ENCODE data around the gene MOB3A. TPM values are rescaled to one million over a fixed set of nuclear protein-coding genes. Genes with fewer than 3 reads are reported as not detected.

MOB3A gene
- total RNA-seq, 1 donor from 2014 or later: 59.0 TPM

DNA sequence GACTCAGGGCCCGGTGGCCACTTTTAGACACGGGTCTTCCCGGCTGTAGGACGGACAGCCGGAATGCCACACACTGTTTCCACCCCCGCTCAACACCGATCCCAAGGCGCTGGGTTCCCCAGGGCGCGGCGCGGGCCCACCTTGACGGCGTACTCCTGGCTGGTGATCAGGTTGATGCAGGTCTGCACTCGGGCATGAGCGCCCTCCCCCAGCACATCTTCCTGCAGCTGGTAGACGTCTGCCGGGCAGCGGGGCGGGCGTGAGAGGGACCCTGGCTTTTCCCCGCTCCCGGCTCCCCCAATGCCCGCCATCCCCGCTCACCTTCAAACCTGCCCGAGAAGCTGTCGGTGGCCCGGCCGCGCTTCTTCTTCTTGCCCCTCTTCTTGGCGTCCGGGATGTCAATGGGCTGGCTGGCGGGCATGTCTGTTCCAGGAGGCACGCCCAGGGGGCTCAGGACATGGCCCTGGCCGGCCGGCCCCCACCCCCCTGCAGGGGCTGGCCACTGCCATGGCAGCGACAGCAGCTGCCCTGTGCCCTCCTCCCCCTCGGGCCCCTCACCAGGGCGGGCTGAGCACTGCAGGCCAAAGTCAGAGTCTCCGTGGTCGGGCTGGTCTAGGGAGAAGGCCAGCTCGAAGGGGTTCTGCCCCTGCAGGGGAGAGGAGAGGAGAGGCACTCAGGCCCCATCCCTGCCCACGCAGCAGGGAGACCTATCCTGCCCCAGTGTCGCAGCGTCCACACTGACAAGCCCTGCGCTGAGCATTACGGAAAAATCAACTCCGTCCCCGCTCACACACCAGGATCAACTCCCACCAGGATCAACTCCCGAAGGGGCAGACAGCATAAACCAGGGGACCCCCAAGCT lies 49.8 kb downstream of the MOB3A start:
- no peak for DNase-seq (ENCODE audit: low spot score)

DNA sequence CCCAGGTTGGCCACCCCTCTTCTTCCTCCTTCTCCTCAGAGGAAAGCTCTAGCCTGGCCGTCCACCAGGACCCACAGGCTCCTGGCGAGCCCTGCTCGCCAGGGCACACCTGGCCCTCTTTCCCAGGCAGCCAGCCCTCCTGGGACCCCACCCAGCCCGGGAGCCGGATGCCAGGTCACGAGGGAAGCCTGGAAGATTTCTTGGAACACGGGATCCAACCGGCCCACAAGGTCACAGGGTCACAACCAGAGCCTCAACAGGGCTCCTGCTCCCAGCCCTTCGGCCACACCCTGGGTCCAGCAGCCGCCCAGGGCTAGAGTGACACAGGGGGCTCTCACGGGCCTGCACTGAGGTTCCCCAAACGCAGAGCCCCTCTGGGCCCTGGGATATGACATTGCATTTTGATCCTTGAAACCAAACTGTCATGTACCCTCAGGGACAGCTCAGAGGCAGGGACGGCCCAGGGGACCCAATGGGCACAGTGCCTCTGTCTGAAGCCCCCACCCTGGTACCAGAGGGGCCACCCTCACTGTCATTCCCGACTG lies 50.6 kb downstream of the MOB3A start:
- DNase-seq (ENCODE audit: low spot score): no peak

DNA sequence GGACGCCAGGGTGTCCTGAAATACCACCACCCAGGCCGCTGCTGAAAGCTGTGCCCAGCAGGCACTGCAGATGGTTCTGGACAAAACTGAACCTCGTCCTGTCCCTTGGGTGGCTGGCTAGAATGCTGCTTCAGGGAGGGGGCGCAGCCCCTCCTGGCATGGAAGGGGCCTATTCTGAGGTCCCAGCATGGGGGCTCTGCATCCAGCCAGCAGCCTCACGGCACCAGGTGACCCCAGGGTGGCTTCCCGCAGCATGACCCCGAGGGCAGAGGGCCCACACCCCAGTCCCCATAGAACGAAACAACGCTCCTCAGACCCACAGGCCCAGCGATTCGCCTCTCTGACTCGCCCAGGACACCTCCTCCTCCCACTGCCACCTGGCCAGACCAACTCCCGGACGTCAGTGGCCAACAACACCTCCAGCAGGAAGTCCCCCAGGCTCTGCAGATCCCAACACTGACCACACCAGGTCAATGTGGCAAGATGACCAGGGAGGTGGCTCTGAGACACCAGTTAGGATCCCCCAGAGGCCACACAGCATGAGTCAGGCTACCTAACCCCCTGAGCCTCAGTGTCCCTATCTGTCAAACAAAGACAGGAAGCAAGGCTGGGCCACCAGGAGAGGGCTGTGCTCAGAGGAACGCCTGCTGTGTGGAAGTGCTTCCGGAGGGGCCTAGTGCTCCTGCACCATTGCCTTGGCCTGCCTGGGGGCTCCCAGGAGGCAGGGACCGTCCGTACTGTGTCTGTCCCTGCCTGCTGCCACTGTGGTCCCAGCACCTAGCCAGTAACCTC lies 51.2 kb downstream of the MOB3A start:
- DNase-seq (ENCODE audit: low spot score): no peak

DNA sequence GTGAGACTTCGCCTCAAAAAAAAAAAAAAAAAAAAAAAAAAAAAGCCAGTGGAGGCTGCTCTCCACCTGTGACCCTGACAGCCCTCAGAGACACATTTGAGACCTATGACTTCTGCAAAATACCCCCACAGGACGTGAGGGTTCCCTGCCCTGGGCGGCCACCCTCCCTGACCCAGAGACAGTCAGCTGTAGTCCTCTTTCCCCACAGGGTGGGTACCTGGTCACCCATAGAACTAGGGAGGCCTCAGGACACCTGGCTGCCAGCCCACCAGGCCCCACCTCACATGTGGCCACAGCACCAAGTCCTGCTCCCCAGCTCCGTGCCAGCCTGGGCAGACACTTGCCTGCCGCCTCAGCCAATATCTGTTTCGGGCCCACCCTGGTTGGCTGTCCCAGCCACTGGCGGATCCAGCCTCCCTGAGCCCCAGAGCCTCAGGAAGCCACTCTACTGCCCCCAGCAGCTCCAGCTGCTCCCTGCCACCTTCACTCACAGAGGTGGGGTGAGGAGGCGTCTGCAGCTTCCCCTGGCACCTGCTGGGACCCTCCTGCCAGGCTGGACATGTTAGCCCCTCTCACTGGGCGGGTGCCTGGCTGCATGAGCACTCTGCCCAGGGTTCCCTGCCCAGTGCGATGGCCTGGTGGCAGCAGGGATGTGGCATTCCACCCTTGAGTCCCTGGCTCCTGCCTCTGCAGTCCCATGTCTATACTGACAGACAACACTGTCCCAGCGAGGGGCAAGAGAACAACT lies 52.0 kb downstream of the MOB3A start:
- no peak for DNase-seq (ENCODE audit: low spot score)

DNA sequence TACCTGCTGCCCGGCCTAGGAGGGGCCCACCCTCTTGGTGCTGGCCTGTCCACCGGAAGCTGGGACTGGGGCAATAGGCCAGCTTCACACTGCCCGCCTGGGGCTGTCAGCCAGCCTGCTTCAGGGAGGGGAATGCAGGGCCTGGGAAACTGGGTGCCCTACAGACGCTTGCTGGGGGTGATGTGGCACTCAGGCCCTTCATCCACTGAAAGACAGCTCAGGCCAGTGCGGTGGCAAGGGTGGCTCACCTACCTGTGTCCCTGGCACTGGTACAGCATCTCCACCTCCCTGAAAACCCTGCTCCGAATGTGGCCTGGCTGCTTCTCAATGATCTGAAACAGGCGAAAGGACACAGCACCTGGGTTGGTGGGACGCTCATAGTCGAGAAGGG lies 52.9 kb downstream of the MOB3A start:
- no peak for DNase-seq (ENCODE audit: low spot score)

DNA sequence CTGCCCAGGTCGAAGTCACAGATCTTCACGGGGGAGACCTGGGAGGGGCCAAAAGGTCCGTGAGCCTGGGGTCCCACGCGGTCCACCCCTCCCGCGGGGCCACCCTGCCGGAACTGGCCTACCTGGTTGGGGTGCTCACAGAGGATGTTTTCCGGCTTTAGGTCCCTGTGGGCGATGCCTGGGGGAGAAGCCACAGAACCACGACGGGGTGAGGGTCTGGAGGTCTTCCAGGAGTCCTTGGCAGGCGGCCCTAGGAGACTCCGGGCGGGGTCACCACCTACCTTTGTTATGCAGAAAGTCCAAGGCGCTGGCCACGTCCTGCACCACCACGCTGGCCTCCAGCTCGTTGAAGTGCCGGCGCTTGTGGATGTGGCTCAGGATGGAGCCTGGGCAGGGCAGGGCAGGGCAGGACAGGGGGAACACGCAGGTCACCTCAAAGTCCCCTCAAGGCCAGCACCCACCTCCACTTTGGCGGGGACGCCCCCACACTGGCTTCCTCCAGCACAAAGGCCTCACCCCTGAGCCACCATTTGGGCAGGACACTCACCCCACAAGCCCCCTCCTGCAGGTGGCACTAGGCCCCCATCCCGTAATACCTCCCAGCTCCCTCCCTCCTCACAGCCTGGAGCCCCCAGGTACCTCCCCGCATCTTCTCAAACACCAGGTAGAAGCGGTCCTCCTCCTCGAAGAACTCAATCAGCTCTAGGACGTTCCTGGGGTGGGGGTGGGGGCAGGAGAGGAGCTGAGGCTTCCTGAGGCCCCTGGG lies 53.5 kb downstream of the MOB3A start:
- DNase-seq (ENCODE audit: low spot score): peak; percentile 45

DNA sequence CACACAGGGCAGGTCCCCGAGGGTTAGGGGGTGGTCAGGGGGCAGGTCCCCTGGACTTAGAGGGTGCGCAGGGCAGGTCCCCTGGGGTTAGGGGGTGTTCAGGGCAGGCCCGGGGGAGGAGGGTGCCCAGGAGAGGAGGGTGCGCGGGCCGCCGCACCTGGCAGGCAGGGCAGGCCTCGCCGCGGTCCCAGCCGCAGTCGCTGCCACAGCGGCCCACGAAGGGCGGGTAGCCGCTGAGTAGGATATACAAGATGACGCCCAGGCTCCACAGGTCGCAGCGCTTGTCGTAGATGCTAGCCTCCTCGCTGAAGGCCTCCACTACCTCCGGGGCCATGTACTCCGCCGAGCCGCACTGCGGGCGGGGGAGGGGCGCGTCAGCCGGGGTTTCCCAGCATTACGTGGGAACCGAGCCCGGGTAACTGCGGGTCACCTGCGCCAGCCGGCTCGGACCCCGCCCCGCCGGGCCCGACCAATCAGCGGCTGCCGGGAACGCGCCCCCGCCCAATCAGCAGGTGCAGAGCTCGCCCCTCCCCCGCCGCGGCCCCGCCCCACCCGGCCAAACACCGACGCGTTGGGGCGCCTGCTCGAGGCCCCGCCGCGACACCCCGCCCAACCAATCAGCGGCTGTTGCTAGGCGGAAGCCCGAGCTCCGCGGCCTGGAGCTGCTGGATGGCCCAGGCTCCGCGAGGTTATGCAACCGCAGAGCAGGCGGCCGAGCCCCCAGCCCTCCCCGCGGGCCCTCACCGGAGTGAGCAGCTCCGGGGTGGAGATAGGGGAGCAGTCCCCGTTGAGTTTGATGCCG lies 54.2 kb downstream of the MOB3A start:
- peak; percentile 99 for DNase-seq (ENCODE audit: low spot score)

DNA sequence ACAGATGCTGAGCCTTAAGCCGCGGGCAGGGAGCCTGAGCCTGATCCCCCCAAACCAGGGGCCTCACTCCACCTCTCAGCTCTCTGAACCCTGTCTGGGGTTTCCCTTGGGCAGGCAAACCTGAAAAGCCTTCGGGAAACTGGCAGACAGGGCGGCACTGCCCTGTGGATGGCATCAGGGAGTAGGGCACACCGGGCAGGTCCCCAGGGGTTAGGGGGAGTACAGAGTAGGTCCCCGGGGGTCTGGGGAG lies 54.8 kb downstream of the MOB3A start:
- no peak for DNase-seq (ENCODE audit: low spot score)

DNA sequence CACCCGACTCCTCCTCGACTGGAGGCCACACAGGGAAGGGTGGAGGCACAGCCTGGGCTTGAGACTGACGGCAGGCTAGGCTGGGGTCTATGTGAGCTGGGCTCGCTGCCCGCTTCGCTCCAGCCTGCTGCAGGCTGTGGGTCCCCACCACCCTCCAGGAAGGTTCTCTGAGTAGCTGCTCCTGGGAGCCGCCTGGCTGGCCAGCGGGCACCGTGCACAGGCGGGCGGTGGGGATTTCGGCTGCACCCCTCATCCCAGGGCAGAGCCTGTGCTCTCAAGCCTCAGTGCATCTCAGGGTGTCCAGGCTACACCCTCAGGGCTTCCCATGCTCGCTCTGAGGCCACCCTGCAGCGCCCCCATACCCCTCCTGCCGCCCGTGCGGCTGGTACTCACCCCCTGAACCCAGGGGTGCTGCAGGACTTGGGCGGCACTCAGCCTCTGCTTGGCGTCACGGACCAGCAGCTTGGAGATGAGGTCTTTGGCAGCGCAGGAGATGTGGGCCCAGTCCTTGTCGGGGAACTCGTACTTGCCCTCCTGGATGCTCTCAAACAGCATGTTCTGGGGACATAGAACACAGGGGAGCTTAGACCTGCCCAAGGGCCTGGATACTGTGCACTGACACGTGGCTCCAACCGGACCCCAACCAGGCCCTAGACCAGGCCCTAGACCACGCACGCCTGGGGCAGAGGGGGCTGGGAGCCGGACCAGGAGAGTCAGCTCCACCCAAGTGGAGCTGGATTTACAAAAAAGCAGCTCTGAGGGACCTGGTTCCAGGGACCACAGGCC lies 55.3 kb downstream of the MOB3A start:
- no peak for DNase-seq (ENCODE audit: low spot score)

DNA sequence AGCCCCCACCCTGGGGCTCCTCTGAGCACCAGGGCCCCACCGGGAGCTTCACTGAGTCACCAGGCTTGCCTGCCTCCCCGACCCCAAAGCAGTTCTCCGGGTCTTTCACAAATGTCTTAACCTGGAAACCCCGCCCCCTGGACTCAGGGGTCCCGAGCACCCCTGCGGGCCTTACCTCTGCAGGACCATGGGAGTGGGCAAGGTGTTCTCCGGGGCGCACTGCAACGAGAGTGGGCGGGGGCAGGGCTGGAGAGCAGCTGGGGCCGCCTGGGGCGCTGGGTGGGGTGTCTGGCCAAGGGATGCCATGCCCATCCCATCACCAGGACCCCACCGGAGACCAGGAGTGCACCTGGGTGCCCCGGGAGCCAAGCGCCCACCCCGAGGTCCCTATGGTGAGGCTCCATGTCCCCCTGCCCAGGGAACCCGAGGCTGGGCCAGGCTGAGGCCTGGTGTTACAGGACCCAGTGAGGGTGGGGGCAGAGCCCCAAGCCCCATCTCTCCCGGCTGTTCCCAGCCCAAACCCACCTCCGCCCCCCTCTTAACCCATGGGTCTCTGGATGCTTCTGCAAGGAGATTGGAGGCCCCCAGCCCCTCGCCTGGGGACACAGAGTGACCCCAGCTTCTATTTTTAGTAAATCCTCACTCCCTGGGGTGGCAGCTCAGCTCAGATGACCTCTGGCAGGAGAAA lies 56.0 kb downstream of the MOB3A start:
- no peak for DNase-seq (ENCODE audit: low spot score)

DNA sequence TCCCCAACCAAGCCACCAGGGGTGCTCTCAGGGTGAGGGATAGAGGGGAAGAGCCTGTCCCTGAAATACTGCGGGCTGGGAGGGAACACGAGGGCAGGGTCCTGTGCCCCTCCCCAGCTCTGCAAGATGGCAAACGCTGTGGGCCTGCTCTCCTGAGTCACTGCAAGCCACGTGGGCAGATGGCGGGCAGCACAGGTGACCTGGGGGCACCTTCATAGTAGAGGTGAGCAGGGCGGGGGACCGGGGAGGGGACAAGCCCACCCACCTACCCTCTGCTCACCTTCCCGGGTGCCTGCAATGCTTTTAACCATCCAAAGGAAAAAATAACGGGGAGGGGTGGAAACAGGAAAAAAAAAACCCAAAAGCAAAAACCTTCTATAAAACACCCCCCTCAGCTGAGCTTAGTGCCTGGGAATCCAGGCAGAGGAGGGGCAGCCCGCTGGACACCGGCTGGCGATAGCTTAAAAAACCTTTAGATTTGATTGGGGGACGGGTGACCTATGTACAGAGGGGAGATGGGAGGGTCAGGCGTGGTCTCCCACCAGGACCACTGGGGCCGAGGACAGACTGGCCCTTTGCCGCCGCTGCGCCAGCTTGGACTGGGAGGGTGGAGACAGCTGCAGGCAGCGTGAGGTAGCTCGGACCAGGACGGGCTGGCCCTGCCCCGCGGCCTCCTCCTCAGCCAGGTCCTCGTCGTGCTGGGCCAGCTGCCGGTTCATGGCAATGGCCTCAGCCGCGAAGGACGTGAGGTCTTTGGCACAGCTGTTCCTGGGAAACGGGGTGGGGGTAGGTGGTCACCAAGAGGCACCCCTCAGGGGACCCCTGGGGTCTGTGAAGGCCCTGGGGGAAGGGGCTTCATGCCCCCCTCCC lies 56.8 kb downstream of the MOB3A start:
- DNase-seq (ENCODE audit: low spot score): no peak

DNA sequence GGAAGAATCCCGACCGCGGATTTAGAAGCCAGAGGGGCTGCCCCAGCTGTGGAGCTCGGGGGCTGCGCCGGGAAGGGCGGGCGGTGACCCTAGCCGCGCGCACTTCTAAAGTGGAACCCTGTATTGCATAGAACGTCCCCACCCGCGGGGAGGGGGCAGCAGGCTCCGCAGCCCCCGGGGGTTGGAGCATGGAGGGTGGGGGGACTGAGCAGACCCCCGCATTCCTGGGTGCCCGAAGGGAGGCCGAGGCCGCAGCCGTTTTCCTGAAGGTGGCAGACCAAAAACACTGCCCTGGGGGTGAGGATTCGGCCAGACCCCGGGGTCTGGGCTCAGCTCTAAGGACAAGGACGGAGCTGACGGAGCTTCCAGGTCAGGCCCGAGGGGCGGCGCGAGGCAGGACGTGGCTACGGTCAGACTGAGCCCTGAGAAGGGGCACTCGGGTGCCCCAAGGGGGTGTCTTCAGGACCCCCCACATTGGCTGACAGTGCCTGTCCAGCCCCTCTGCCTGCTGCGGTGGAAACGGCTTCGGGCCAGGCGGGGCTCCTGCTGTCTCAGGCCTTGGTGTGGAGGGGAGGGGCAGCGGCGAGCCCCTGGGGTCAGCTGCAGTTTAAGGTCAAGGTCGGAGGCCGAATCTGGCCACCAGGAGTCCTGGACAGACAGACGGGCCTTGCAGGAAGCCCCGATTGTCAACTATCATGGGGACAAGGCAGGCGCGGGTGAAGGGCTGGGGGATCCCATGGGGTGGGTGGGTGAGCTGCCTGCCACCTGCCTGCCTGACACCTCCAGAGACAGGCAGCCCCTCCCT lies 57.6 kb downstream of the MOB3A start:
- DNase-seq (ENCODE audit: low spot score): no peak

DNA sequence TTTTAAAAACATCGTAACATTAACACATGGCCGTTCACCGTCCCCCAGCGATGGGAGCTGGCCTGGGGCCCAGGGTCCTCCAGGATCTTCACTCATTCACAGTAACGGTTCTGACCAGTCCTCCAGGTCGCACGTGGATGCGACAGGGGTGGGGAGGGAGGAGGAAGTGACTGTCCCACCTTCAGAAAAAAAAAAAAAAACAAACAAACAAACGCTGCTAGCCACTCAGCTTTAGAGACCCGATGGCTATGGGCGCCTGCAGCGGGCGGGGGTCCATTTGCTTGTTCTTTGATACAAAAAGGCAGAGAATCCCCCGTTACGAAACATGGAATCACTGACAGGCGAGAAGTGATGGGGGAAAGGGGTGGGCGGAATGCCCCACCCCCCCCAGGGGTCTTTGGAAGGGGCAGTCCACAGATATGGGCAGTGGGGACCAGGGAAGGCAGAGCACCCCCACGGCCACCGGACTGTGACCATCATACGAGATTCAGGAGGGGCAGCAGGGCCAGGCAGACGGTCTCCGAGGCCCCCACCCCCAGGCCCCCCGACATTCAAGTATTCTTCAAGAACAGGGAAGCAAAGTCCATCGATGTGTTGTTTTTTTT lies 58.4 kb downstream of the MOB3A start:
- DNase-seq (ENCODE audit: low spot score): no peak

DNA sequence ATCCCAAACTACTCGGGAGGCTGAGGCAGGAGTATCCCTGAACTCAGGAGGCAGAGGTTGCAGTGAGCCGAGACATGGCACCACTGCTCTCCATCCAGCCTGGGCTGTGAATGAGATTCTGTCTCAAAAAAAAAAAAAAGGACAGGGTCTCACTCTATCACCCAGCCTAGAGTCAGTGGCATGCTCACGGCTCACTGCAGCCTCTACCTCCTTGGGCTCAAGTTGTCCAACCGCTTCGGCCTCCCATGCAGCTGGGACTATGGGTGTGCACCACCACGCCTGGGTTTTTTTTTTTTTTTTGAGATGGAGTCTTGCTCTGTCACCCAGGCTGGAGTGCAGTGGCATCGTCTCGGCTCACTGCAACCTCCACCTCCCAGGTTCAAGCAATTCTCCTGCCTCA lies 59.7 kb downstream of the MOB3A start:
- no peak for DNase-seq (ENCODE audit: low spot score)

DNA sequence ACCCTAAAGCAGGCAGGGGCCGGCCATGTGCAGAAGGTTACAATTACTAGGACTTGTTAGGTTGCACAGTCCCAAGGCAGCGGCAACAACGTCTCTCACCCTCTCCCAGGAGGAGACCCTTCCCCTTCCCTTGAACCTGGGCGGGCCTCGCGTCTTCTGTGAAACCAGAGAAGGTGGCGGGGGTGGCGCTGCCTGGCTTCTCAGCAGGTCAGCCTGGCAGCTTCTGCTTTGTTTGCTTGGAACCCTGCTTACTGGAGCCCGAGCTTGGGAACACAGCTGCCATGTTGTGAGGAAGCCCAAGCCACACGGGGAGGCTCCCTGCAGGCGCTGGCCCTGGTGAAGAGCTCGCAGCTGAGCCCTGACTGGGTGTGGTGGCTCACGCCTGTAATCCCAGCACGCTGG lies 60.5 kb downstream of the MOB3A start:
- DNase-seq (ENCODE audit: low spot score): no peak

DNA sequence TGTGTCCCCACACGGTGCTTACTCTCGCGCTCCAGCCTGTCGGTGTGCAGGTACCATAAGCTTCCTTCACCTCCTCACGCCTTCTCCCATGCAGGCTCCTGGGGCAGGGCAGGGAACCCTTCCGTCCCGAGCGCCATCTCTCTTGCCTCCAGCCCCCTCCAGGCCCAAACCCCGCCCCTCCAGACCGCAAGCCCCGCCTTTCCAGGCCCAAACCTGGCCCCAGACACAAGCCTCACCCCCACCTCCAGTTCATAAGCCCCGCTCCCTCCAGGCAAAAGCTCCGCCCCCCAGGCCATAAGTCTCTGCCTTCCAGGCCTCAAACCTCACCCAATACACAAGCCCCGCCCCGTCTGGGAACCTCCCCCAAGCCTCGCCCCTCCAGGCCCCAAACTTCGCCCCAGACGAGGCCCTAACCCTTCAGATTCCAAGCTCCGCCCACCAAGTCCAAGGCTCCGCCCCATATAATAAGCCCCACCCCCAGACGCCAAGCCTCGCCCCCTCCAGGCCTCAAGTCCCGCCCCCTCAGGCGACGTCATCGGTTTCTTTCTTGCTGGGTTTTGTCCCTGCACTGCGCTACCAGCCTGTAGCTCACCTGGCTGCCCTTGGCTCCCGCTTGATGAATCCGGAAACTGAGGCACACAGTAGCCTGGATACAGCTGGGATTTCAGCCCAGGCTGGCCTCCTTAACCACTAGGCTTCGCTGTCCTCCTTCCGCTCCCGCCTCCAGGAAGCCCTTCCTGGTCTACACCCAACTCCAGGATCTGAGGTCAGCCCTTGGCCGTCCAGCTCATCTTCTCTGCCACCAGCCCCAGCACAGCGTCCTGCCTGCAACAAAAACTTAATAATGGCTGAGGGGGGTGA lies 61.2 kb downstream of the MOB3A start:
- peak; percentile 72 for DNase-seq (ENCODE audit: low spot score)

All from mucosa of gallbladder (tissue), 1 donor.